HEK293 (cell line): ENCODE data around the gene STOML1.

Source experiments
- GLI2 ChIP-seq: fragments of 450-650 bp; formaldehyde crosslinking; IDR thresholded peaks from 2 replicates; pipeline ENCODE4; 2017; ENCODE audit warnings: missing biosample characterization, missing genetic modification characterization, low read depth, borderline replicate concordance
- GLIS2 ChIP-seq: fragments of 450-650 bp; formaldehyde crosslinking; IDR thresholded peaks from 2 replicates; pipeline ENCODE4 v1.5.1; 2016; ENCODE audit warnings: missing biosample characterization, missing genetic modification characterization
- HOXD13 ChIP-seq: sonication (generic); formaldehyde crosslinking; IDR thresholded peaks from 2 replicates; pipeline ENCODE4 v1.8.0; 2022; ENCODE audit warnings: missing genetic modification reagents, borderline replicate concordance
- KLF7 ChIP-seq: fragments of 450-650 bp; formaldehyde crosslinking; IDR thresholded peaks from 2 replicates; pipeline ENCODE4 v1.5.1; 2016; ENCODE audit warnings: missing biosample characterization, missing genetic modification characterization, borderline replicate concordance
- MEIS1 ChIP-seq: sonication (generic); formaldehyde crosslinking; IDR thresholded peaks from 2 replicates; pipeline ENCODE4 v1.8.1; 2022; ENCODE audit warnings: missing genetic modification reagents, mild to moderate bottlenecking, borderline replicate concordance
- OVOL3 ChIP-seq: fragments of 450-650 bp; formaldehyde crosslinking; IDR thresholded peaks from 2 replicates; pipeline ENCODE4 v1.5.1; 2016; ENCODE audit warnings: missing biosample characterization, missing genetic modification characterization
- TCF7L2 ChIP-seq: IDR thresholded peaks from 2 replicates; pipeline ENCODE4 v1.6.1; 2011; ENCODE audit warnings: low read depth, mild to moderate bottlenecking, inconsistent platforms, low read length, moderate library complexity, borderline replicate concordance
- ZBTB17 ChIP-seq: fragments of 450-650 bp; formaldehyde crosslinking; IDR thresholded peaks from 2 replicates; pipeline ENCODE4 v1.5.1; 2016; ENCODE audit warnings: missing biosample characterization, missing genetic modification characterization
- ZFHX2 ChIP-seq: fragments of 450-650 bp; formaldehyde crosslinking; conservative IDR thresholded peaks from 2 replicates; pipeline ENCODE4 v1.5.1; 2016; ENCODE audit warnings: missing biosample characterization, missing genetic modification characterization
- ZFP41 ChIP-seq: fragments of 450-650 bp; formaldehyde crosslinking; IDR thresholded peaks from 2 replicates; pipeline ENCODE4 v1.5.1; 2016; ENCODE audit warnings: missing biosample characterization, missing genetic modification characterization, borderline replicate concordance
- ZNF155 ChIP-seq: fragments of 450-650 bp; formaldehyde crosslinking; IDR thresholded peaks from 2 replicates; pipeline ENCODE4 v1.5.1; 2016; ENCODE audit warnings: missing biosample characterization, missing genetic modification characterization
- ZNF19 ChIP-seq: fragments of 450-650 bp; formaldehyde crosslinking; IDR thresholded peaks from 2 replicates; pipeline ENCODE4; 2016; ENCODE audit warnings: missing biosample characterization, missing genetic modification characterization, low read depth
- ZNF211 ChIP-seq: fragments of 450-650 bp; formaldehyde crosslinking; IDR thresholded peaks from 2 replicates; pipeline ENCODE4 v1.5.1; 2016; ENCODE audit warnings: low read depth, missing biosample characterization, missing genetic modification characterization
- ZNF221 ChIP-seq: fragments of 450-650 bp; formaldehyde crosslinking; IDR thresholded peaks from 2 replicates; pipeline ENCODE4 v1.5.1; 2017; ENCODE audit warnings: missing biosample characterization, missing genetic modification characterization, borderline replicate concordance
- ZNF350 ChIP-seq: fragments of 450-650 bp; formaldehyde crosslinking; IDR thresholded peaks from 2 replicates; pipeline ENCODE4 v1.5.0; 2017; ENCODE audit warnings: missing biosample characterization, mild to moderate bottlenecking, missing genetic modification characterization
- ZNF404 ChIP-seq: fragments of 450-650 bp; formaldehyde crosslinking; IDR thresholded peaks from 2 replicates; pipeline ENCODE4 v1.5.1; 2017; ENCODE audit warnings: missing biosample characterization, missing genetic modification characterization
- ZNF416 ChIP-seq: fragments of 450-650 bp; formaldehyde crosslinking; IDR thresholded peaks from 2 replicates; pipeline ENCODE4 v1.5.1; 2016; ENCODE audit warnings: missing biosample characterization, missing genetic modification characterization
- ZNF660 ChIP-seq: fragments of 450-650 bp; IDR thresholded peaks from 2 replicates; pipeline ENCODE4 v1.5.1; 2018; ENCODE audit warnings: missing biosample characterization, mild to moderate bottlenecking, missing genetic modification characterization
- ZNF701 ChIP-seq: fragments of 450-650 bp; formaldehyde crosslinking; IDR thresholded peaks from 2 replicates; pipeline ENCODE4 v1.5.1; 2016; ENCODE audit warnings: missing biosample characterization, missing genetic modification characterization
- ZNF747 ChIP-seq: fragments of 450-650 bp; formaldehyde crosslinking; IDR thresholded peaks from 2 replicates; pipeline ENCODE4 v1.5.1; 2016; ENCODE audit warnings: missing biosample characterization, missing genetic modification characterization
- ZNF76 ChIP-seq: fragments of 450-650 bp; formaldehyde crosslinking; IDR thresholded peaks from 2 replicates; pipeline ENCODE4; 2016; ENCODE audit warnings: low read depth, missing biosample characterization, missing genetic modification characterization, borderline replicate concordance
- ZNF791 ChIP-seq: fragments of 450-650 bp; formaldehyde crosslinking; IDR thresholded peaks from 2 replicates; pipeline ENCODE4 v1.5.1; 2016; ENCODE audit warnings: missing biosample characterization, missing genetic modification characterization
- ZSCAN23 ChIP-seq: fragments of 450-650 bp; formaldehyde crosslinking; IDR thresholded peaks from 2 replicates; pipeline ENCODE4 v1.5.1; 2016; ENCODE audit warnings: missing biosample characterization, missing genetic modification characterization
- TF ChIP-seq, protein P1 (sequence below): fragments of 450-650 bp; formaldehyde crosslinking; IDR thresholded peaks from 2 replicates; pipeline ENCODE4; 2016; ENCODE audit warnings: missing biosample characterization, missing genetic modification characterization
- TF ChIP-seq, protein P2 (sequence below): sonication (generic); formaldehyde crosslinking; IDR thresholded peaks from 2 replicates; pipeline ENCODE4 v1.8.1; 2022; ENCODE audit warnings: mild to moderate bottlenecking, moderate library complexity, missing genetic modification reagents
- TF ChIP-seq, protein P3 (sequence below): fragments of 450-650 bp; formaldehyde crosslinking; IDR thresholded peaks from 2 replicates; pipeline ENCODE4 v1.5.1; 2016; ENCODE audit warnings: missing biosample characterization, missing genetic modification characterization
- TF ChIP-seq, protein P4 (sequence below): fragments of 450-650 bp; formaldehyde crosslinking; IDR thresholded peaks from 2 replicates; pipeline ENCODE4 v1.5.1; 2016; ENCODE audit warnings: missing biosample characterization, missing genetic modification characterization, low read depth
- TF ChIP-seq, protein P5 (sequence below): fragments of 450-650 bp; formaldehyde crosslinking; IDR thresholded peaks from 2 replicates; pipeline ENCODE4 v1.5.1; 2016; ENCODE audit warnings: missing biosample characterization, missing genetic modification characterization, borderline replicate concordance

Gene STOML1

DNA sequence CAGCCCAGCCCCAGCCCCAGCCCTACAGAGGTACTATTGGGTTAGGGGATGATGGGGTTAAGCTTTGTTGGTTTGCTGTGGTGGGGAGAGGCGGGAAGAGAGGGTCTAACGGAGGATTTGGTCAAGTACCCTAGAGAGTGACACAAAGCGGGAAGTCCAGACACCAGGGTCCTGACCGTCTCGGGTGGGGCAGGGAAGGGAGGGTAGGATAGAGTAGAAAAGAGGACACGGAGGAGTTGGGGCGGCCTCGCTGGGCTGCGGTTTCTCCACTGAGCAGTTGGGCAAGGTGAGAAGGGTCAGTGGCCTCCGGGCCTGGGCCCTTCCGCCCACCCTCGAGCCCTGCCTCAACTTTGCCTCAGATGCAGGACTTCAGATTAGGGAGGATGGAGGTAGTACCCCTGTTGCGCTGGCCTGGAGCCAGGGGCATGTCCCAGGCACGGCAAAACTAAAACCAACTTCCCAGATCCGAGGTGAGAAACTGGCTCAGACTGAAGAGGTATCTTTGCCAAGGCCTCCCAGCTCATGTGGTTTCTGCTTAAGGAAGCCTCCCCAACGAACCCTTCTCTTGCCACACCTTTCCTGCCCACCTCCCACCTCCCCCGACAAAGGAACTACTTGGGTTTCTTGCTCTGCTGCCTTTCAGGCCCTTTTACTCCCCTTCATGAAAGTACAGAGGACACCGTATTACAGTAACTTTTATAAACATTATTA lies 3.0 kb upstream of the STOML1 start (continued):
- no peak for TF ChIP-seq ZNF350 (tag by site-specific recombination)
- no peak for TF ChIP-seq OVOL3
- TF ChIP-seq ZNF701 (tag by site-specific recombination): no peak
- no peak; the same call in 1 of the 2 replicates for TF ChIP-seq ZNF76 (tag by site-specific recombination)
- no peak for TF ChIP-seq ZBTB17
- TF ChIP-seq ZNF19 (tag by site-specific recombination): no peak
- no peak for TF ChIP-seq TCF7L2
- no peak for TF ChIP-seq ZNF211 (tag by site-specific recombination)
- TF ChIP-seq ZNF660 (tag by site-specific recombination): 0 out of 2 replicates have a peak, but pooled peaks have one; percentile 20
- no peak for TF ChIP-seq MEIS1 (CRISPR knock-in tag)
- peak; percentile 36 for TF ChIP-seq ZFHX2 (tag by site-specific recombination)
- TF ChIP-seq, protein P1, sequence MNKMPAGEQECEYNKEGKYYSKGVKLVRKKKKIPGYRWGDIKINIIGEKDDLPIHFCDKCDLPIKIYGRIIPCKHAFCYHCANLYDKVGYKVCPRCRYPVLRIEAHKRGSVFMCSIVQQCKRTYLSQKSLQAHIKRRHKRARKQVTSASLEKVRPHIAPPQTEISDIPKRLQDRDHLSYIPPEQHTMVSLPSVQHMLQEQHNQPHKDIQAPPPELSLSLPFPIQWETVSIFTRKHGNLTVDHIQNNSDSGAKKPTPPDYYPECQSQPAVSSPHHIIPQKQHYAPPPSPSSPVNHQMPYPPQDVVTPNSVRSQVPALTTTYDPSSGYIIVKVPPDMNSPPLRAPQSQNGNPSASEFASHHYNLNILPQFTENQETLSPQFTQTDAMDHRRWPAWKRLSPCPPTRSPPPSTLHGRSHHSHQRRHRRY (tag by site-specific recombination): no peak
- TF ChIP-seq ZSCAN23: no peak
- TF ChIP-seq GLIS2 (tag by site-specific recombination): no peak
- no peak for TF ChIP-seq HOXD13
- no peak for TF ChIP-seq ZNF747
- TF ChIP-seq, protein P2, sequence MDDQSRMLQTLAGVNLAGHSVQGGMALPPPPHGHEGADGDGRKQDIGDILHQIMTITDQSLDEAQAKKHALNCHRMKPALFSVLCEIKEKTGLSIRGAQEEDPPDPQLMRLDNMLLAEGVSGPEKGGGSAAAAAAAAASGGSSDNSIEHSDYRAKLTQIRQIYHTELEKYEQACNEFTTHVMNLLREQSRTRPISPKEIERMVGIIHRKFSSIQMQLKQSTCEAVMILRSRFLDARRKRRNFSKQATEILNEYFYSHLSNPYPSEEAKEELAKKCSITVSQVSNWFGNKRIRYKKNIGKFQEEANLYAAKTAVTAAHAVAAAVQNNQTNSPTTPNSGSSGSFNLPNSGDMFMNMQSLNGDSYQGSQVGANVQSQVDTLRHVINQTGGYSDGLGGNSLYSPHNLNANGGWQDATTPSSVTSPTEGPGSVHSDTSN (CRISPR knock-in tag): no peak
- no peak for TF ChIP-seq ZFP41
- TF ChIP-seq, protein P3, sequence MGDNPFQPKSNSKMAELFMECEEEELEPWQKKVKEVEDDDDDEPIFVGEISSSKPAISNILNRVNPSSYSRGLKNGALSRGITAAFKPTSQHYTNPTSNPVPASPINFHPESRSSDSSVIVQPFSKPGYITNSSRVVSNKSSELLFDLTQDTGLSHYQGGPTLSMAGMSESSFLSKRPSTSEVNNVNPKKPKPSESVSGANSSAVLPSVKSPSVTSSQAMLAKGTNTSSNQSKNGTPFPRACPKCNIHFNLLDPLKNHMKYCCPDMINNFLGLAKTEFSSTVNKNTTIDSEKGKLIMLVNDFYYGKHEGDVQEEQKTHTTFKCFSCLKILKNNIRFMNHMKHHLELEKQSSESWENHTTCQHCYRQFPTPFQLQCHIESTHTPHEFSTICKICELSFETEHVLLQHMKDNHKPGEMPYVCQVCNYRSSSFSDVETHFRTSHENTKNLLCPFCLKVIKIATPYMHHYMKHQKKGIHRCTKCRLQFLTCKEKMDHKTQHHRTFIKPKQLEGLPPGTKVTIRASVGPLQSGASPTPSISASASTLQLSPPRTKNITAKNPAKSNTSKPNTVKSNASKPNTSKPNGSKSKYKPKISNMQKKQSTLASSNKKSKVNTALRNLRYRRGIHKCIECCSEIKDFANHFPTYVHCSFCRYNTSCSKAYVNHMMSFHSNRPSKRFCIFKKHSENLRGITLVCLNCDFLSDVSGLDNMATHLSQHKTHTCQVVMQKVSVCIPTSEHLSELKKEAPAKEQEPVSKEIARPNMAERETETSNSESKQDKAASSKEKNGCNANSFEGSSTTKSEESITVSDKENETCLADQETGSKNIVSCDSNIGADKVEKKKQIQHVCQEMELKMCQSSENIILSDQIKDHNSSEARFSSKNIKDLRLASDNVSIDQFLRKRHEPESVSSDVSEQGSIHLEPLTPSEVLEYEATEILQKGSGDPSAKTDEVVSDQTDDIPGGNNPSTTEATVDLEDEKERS (tag by site-specific recombination): no peak
- TF ChIP-seq ZNF791 (tag by site-specific recombination): no peak
- TF ChIP-seq ZNF404 (tag by site-specific recombination): no peak
- TF ChIP-seq, protein P4, sequence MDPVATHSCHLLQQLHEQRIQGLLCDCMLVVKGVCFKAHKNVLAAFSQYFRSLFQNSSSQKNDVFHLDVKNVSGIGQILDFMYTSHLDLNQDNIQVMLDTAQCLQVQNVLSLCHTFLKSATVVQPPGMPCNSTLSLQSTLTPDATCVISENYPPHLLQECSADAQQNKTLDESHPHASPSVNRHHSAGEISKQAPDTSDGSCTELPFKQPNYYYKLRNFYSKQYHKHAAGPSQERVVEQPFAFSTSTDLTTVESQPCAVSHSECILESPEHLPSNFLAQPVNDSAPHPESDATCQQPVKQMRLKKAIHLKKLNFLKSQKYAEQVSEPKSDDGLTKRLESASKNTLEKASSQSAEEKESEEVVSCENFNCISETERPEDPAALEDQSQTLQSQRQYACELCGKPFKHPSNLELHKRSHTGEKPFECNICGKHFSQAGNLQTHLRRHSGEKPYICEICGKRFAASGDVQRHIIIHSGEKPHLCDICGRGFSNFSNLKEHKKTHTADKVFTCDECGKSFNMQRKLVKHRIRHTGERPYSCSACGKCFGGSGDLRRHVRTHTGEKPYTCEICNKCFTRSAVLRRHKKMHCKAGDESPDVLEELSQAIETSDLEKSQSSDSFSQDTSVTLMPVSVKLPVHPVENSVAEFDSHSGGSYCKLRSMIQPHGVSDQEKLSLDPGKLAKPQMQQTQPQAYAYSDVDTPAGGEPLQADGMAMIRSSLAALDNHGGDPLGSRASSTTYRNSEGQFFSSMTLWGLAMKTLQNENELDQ (tag by site-specific recombination): no peak
- TF ChIP-seq ZNF416 (tag by site-specific recombination): no peak
- TF ChIP-seq ZNF221 (tag by site-specific recombination): no peak
- no peak for TF ChIP-seq KLF7
- TF ChIP-seq ZNF155 (tag by site-specific recombination): no peak
- TF ChIP-seq, protein P5, sequence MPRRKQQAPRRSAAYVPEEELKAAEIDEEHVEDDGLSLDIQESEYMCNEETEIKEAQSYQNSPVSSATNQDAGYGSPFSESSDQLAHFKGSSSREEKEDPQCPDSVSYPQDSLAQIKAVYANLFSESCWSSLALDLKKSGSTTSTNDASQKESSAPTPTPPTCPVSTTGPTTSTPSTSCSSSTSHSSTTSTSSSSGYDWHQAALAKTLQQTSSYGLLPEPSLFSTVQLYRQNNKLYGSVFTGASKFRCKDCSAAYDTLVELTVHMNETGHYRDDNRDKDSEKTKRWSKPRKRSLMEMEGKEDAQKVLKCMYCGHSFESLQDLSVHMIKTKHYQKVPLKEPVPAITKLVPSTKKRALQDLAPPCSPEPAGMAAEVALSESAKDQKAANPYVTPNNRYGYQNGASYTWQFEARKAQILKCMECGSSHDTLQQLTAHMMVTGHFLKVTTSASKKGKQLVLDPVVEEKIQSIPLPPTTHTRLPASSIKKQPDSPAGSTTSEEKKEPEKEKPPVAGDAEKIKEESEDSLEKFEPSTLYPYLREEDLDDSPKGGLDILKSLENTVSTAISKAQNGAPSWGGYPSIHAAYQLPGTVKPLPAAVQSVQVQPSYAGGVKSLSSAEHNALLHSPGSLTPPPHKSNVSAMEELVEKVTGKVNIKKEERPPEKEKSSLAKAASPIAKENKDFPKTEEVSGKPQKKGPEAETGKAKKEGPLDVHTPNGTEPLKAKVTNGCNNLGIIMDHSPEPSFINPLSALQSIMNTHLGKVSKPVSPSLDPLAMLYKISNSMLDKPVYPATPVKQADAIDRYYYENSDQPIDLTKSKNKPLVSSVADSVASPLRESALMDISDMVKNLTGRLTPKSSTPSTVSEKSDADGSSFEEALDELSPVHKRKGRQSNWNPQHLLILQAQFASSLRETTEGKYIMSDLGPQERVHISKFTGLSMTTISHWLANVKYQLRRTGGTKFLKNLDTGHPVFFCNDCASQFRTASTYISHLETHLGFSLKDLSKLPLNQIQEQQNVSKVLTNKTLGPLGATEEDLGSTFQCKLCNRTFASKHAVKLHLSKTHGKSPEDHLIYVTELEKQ (tag by site-specific recombination): no peak
- no peak for TF ChIP-seq GLI2 (tag by site-specific recombination)
